Heart left ventricle (tissue), 13 donors: ENCODE results near the gene ELAVL1.

ENCODE experiments used
- POLR2A ChIP-seq, 2 donors: fragments of 450-650 bp; IDR thresholded peaks; one replicate each; pipeline ENCODE4 v1.6.1; 2017; ENCODE audit warnings: antibody characterized with exemption in 2 of 2, mild to moderate bottlenecking in 2 of 2, moderate library complexity in 2 of 2
- TF ChIP-seq, protein P1 (sequence below), 12 donors: fragments of 200-600 bp; sonication (generic) in 4 of 12; IDR thresholded peaks; one replicate each; pipeline versions ENCODE4 v1.5.0 to v1.8.0; 2018 to 2022; ENCODE audit warnings: antibody characterized with exemption in 12 of 12, mild to moderate bottlenecking in 5 of 12
- donor health status: ischemic (EF 13 %, LVEDD 7.1; RV severe dilation, severe dysfunction).
- donor health status: DM: no; HTN: yes; CAD: no.
- donor health status: DM: no; HTN: no; CAD: no.
- donor health status: ischemic (EF 25% LVEDD 6.9; RV normal size, moderate dysfunction).
- donor health status: ischemic (EF 25% LVEDD 5.7; RV mildly dilated, moderate dysfunction).
- donor health status: ischemic (EF 35%, LVEDD 5.7; RV mildly dilated, moderate dysfunction).
- donor health status: nonischemic (EF 11% LVEDD 7.7; RV severe dilation, severe dysfunction).
- donor health status: DM: yes; HTN: yes; CAD: no.
- donor health status: PGD.
- donor health status: ischemic (EF 29% LVEDD 5.4; RV normal size, mild dysfunction).
- donor health status: nonischemic (EF 23%, LVEDD 6.1; RV moderate dilation, normal function).

DNA sequence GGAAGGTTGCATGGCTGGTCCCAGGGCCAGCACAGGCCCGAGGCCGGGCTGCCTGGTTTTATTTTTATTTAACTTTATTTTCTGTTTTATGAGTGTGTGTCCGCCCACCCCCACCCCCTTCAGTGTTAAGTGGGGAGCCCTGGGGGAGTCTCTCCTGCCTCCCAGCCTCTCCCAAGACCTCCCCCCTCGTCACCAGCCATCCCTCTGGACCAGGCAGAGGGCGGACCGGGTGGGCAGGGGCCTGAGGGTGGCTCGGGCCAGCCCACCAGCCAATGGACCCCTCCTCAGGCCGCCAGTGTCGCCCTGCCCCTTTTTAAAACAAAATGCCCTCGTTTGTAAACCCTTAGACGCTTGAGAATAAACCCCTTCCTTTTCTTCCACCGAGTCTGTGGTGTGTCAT lies 91.3 kb downstream of the ELAVL1 start:
- TF ChIP-seq, protein P1, sequence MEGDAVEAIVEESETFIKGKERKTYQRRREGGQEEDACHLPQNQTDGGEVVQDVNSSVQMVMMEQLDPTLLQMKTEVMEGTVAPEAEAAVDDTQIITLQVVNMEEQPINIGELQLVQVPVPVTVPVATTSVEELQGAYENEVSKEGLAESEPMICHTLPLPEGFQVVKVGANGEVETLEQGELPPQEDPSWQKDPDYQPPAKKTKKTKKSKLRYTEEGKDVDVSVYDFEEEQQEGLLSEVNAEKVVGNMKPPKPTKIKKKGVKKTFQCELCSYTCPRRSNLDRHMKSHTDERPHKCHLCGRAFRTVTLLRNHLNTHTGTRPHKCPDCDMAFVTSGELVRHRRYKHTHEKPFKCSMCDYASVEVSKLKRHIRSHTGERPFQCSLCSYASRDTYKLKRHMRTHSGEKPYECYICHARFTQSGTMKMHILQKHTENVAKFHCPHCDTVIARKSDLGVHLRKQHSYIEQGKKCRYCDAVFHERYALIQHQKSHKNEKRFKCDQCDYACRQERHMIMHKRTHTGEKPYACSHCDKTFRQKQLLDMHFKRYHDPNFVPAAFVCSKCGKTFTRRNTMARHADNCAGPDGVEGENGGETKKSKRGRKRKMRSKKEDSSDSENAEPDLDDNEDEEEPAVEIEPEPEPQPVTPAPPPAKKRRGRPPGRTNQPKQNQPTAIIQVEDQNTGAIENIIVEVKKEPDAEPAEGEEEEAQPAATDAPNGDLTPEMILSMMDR (IDR thresholded peaks at IDR 0.05), result no peak
- TF ChIP-seq POLR2A (IDR thresholded peaks at IDR 0.05), result no peak
